SK-N-SH treated with all-trans-retinoic acid at 6 μM for 48 hours (cell line): ENCODE results near the gene C3orf18.

Source experiments
- ATAC-seq: fragments of 200-7000 bp; cut with Tn5 transposase; 3 replicates; pipeline ENCODE4 v1.9.1; 2020; ENCODE audit warnings: mild to moderate bottlenecking, moderate library complexity
- ARNTL ChIP-seq: fragments of 450-650 bp; formaldehyde crosslinking; IDR thresholded peaks from 2 replicates; pipeline ENCODE4 v1.5.0; 2020; ENCODE audit warnings: low read depth, mild to moderate bottlenecking, moderate library complexity, borderline replicate concordance
- BACH2 ChIP-seq: fragments of 250-450 bp; sonication (Bioruptor Pico); IDR thresholded peaks from 2 replicates; pipeline ENCODE4 v1.9.0; 2021; ENCODE audit warnings: mild to moderate bottlenecking, borderline replicate concordance
- CSDC2 ChIP-seq: fragments of 250-450 bp; sonication (Bioruptor Pico); IDR thresholded peaks from 2 replicates; pipeline ENCODE4 v1.5.0; 2020; ENCODE audit warnings: mild to moderate bottlenecking, moderate library complexity
- ESRRG ChIP-seq: fragments of 250-450 bp; sonication (Bioruptor Pico); IDR thresholded peaks from 2 replicates; pipeline ENCODE4 v1.6.1; 2021; ENCODE audit warnings: mild to moderate bottlenecking
- GLIS3 ChIP-seq: fragments of 250-450 bp; sonication (Bioruptor Pico); IDR thresholded peaks from 2 replicates; pipeline ENCODE4 v1.5.0; 2020; ENCODE audit warnings: mild to moderate bottlenecking, moderate library complexity
- ISL1 ChIP-seq: fragments of 250-450 bp; sonication (Bioruptor Pico); IDR thresholded peaks from 2 replicates; pipeline ENCODE4 v2.1.2; 2022; ENCODE audit warnings: mild to moderate bottlenecking, moderate library complexity
- OSR1 ChIP-seq: fragments of 250-450 bp; sonication (Bioruptor Pico); IDR thresholded peaks from 2 replicates; pipeline ENCODE4 v1.8.0; 2022; ENCODE audit warnings: moderate library complexity, mild to moderate bottlenecking, inconsistent platforms
- PPARA ChIP-seq: fragments of 250-450 bp; sonication (Bioruptor Pico); IDR thresholded peaks from 2 replicates; pipeline ENCODE4 v1.5.0; 2020; ENCODE audit warnings: mild to moderate bottlenecking, borderline replicate concordance
- RARB ChIP-seq: fragments of 250-450 bp; sonication (Bioruptor Pico); IDR thresholded peaks from 2 replicates; pipeline ENCODE4 v1.8.0; 2021; ENCODE audit warnings: mild to moderate bottlenecking, moderate library complexity
- SNAI2 ChIP-seq: fragments of 250-450 bp; sonication (Bioruptor Pico); IDR thresholded peaks from 2 replicates; pipeline ENCODE4 v1.5.0; 2020; ENCODE audit warnings: mild to moderate bottlenecking, moderate library complexity
- TCF4 ChIP-seq: fragments of 250-450 bp; sonication (Bioruptor Pico); IDR thresholded peaks from 2 replicates; pipeline ENCODE4 v1.8.0; 2021; ENCODE audit warnings: mild to moderate bottlenecking, moderate library complexity, borderline replicate concordance
- TOX ChIP-seq: fragments of 250-450 bp; sonication (Bioruptor Pico); IDR thresholded peaks from 2 replicates; pipeline ENCODE4 v1.8.0; 2021; ENCODE audit warnings: mild to moderate bottlenecking, moderate library complexity, borderline replicate concordance
- ZC3H10 ChIP-seq: fragments of 250-450 bp; sonication (Bioruptor Pico); IDR thresholded peaks from 2 replicates; pipeline ENCODE4 v1.5.1; 2021; ENCODE audit warnings: mild to moderate bottlenecking, moderate library complexity
- ZFP3 ChIP-seq: fragments of 250-450 bp; sonication (Bioruptor Pico); IDR thresholded peaks from 2 replicates; pipeline ENCODE4 v1.5.0; 2020; ENCODE audit warnings: mild to moderate bottlenecking, moderate library complexity
- ZFP30 ChIP-seq: fragments of 450-650 bp; formaldehyde crosslinking; IDR thresholded peaks from 2 replicates; pipeline ENCODE4 v1.5.0; 2022; ENCODE audit warnings: mild to moderate bottlenecking, moderate library complexity
- ZNF565 ChIP-seq: fragments of 450-650 bp; formaldehyde crosslinking; conservative IDR thresholded peaks from 2 replicates; pipeline ENCODE4 v1.5.0; 2020; ENCODE audit warnings: low read depth, mild to moderate bottlenecking, moderate library complexity
- ZNF70 ChIP-seq: fragments of 450-650 bp; formaldehyde crosslinking; IDR thresholded peaks from 2 replicates; pipeline ENCODE4 v1.5.0; 2020; ENCODE audit warnings: mild to moderate bottlenecking, moderate library complexity
- ZNF8 ChIP-seq: fragments of 450-650 bp; formaldehyde crosslinking; IDR thresholded peaks from 2 replicates; pipeline ENCODE4 v1.5.0; 2020; ENCODE audit warnings: mild to moderate bottlenecking, moderate library complexity
- TF ChIP-seq, protein P1 (sequence below): fragments of 250-450 bp; sonication (Bioruptor Pico); IDR thresholded peaks from 2 replicates; pipeline ENCODE4 v1.8.0; 2021; ENCODE audit warnings: low read depth, mild to moderate bottlenecking, moderate library complexity, borderline replicate concordance
- TF ChIP-seq, protein P2 (sequence below): fragments of 250-450 bp; sonication (Bioruptor Pico); IDR thresholded peaks from 2 replicates; pipeline ENCODE4 v1.5.0; 2020; ENCODE audit warnings: mild to moderate bottlenecking, moderate library complexity
- TF ChIP-seq, protein P3 (sequence below): fragments of 250-450 bp; sonication (Bioruptor Pico); IDR thresholded peaks from 2 replicates; pipeline ENCODE4 v1.5.1; 2020; ENCODE audit warnings: low read depth, mild to moderate bottlenecking, moderate library complexity
- TF ChIP-seq, protein P4 (sequence below): fragments of 250-450 bp; sonication (Bioruptor Pico); IDR thresholded peaks from 2 replicates; pipeline ENCODE4 v1.5.1; 2021; ENCODE audit warnings: mild to moderate bottlenecking, moderate library complexity
- TF ChIP-seq, protein P5 (sequence below): fragments of 250-450 bp; sonication (Bioruptor Pico); IDR thresholded peaks from 2 replicates; pipeline ENCODE4 v1.8.0; 2020; ENCODE audit warnings: mild to moderate bottlenecking, moderate library complexity, borderline replicate concordance

The C3orf18 gene

DNA sequence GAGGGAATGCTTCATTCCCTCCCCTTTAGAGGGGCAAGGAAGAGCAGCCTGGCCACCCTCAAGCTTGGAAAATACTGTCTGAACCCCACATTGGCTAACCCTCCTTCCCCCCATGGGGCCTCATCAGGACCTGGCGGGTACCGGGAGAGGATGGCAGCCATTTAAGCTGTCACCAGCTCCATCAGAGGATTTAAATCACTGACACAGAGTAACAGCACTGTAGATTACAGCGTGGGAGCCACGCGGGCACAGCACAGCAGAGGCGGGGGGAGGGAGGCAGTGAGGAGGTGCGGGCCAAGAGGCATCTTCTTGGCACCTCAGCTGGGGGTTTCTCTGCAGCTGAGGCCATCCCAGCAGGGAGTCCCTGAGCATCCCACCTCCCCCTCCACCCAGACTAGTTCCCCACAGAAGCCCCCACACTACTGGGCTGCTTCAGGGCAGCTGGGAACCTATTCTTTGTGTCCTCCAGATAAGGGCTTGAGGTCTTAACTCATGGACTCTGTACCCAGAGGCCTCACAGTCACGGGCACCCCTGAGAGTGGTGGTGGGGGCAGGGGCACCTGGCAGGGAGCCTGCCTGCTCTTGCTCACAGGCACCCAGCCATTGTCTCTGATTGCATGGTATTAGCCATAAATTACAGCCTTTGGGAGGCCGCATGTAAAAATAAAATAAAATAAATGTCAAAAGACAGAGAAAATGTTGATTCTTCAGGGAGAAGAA, 42.2 kb downstream of the C3orf18 start (continued):
- TF ChIP-seq, protein P1, sequence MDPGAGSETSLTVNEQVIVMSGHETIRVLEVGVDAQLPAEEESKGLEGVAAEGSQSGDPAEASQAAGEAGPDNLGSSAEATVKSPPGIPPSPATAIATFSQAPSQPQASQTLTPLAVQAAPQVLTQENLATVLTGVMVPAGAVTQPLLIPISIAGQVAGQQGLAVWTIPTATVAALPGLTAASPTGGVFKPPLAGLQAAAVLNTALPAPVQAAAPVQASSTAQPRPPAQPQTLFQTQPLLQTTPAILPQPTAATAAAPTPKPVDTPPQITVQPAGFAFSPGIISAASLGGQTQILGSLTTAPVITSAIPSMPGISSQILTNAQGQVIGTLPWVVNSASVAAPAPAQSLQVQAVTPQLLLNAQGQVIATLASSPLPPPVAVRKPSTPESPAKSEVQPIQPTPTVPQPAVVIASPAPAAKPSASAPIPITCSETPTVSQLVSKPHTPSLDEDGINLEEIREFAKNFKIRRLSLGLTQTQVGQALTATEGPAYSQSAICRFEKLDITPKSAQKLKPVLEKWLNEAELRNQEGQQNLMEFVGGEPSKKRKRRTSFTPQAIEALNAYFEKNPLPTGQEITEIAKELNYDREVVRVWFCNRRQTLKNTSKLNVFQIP, result no peak
- TF ChIP-seq TOX (CRISPR knock-in tag), result no peak

DNA sequence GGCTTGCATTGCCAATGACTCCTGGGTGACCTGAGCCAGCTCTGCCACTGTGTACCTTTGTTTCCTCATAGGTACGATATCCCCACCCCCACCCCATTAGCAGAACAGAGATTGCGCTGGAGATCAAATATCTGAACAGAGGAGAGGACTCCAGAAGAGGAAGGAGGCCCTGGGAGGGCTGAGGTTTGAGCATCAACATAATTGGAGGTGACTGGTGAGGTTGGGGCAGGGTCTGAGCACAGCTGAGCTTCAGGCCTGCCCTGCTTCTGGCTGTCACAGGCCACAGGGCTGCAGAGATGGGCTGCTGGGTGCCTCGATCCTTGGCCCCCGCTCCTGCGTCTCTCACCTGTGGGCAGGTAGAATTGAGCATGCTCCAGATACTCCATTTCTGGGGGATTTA, 42.8 kb downstream of the C3orf18 start:
- no peak for TF ChIP-seq PPARA (CRISPR knock-in tag)
- TF ChIP-seq, protein P2, sequence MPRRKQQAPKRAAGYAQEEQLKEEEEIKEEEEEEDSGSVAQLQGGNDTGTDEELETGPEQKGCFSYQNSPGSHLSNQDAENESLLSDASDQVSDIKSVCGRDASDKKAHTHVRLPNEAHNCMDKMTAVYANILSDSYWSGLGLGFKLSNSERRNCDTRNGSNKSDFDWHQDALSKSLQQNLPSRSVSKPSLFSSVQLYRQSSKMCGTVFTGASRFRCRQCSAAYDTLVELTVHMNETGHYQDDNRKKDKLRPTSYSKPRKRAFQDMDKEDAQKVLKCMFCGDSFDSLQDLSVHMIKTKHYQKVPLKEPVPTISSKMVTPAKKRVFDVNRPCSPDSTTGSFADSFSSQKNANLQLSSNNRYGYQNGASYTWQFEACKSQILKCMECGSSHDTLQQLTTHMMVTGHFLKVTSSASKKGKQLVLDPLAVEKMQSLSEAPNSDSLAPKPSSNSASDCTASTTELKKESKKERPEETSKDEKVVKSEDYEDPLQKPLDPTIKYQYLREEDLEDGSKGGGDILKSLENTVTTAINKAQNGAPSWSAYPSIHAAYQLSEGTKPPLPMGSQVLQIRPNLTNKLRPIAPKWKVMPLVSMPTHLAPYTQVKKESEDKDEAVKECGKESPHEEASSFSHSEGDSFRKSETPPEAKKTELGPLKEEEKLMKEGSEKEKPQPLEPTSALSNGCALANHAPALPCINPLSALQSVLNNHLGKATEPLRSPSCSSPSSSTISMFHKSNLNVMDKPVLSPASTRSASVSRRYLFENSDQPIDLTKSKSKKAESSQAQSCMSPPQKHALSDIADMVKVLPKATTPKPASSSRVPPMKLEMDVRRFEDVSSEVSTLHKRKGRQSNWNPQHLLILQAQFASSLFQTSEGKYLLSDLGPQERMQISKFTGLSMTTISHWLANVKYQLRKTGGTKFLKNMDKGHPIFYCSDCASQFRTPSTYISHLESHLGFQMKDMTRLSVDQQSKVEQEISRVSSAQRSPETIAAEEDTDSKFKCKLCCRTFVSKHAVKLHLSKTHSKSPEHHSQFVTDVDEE (CRISPR knock-in tag), result no peak
- no peak for TF ChIP-seq TCF4 (CRISPR knock-in tag)
- TF ChIP-seq, protein P3, sequence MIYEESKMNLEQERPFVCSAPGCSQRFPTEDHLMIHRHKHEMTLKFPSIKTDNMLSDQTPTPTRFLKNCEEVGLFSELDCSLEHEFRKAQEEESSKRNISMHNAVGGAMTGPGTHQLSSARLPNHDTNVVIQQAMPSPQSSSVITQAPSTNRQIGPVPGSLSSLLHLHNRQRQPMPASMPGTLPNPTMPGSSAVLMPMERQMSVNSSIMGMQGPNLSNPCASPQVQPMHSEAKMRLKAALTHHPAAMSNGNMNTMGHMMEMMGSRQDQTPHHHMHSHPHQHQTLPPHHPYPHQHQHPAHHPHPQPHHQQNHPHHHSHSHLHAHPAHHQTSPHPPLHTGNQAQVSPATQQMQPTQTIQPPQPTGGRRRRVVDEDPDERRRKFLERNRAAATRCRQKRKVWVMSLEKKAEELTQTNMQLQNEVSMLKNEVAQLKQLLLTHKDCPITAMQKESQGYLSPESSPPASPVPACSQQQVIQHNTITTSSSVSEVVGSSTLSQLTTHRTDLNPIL, result no peak
- TF ChIP-seq ZNF565 (CRISPR knock-in tag), result no peak
- TF ChIP-seq CSDC2 (CRISPR knock-in tag), result no peak
- TF ChIP-seq ZNF70 (CRISPR knock-in tag), result no peak
- TF ChIP-seq RARB (CRISPR knock-in tag), result no peak
- no peak for TF ChIP-seq ZFP3 (CRISPR knock-in tag)
- no peak for TF ChIP-seq SNAI2 (CRISPR knock-in tag)
- TF ChIP-seq ISL1 (CRISPR knock-in tag), result no peak
- no peak for TF ChIP-seq ZNF8 (CRISPR knock-in tag)
- no peak for TF ChIP-seq ARNTL (CRISPR knock-in tag)
- TF ChIP-seq, protein P4, sequence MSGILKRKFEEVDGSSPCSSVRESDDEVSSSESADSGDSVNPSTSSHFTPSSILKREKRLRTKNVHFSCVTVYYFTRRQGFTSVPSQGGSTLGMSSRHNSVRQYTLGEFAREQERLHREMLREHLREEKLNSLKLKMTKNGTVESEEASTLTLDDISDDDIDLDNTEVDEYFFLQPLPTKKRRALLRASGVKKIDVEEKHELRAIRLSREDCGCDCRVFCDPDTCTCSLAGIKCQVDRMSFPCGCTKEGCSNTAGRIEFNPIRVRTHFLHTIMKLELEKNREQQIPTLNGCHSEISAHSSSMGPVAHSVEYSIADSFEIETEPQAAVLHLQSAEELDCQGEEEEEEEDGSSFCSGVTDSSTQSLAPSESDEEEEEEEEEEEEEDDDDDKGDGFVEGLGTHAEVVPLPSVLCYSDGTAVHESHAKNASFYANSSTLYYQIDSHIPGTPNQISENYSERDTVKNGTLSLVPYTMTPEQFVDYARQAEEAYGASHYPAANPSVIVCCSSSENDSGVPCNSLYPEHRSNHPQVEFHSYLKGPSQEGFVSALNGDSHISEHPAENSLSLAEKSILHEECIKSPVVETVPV (CRISPR knock-in tag), result no peak
- no peak for TF ChIP-seq ZFP30 (CRISPR knock-in tag)
- TF ChIP-seq ESRRG (CRISPR knock-in tag), result no peak
- TF ChIP-seq ZC3H10 (CRISPR knock-in tag), result no peak
- TF ChIP-seq, protein P5, sequence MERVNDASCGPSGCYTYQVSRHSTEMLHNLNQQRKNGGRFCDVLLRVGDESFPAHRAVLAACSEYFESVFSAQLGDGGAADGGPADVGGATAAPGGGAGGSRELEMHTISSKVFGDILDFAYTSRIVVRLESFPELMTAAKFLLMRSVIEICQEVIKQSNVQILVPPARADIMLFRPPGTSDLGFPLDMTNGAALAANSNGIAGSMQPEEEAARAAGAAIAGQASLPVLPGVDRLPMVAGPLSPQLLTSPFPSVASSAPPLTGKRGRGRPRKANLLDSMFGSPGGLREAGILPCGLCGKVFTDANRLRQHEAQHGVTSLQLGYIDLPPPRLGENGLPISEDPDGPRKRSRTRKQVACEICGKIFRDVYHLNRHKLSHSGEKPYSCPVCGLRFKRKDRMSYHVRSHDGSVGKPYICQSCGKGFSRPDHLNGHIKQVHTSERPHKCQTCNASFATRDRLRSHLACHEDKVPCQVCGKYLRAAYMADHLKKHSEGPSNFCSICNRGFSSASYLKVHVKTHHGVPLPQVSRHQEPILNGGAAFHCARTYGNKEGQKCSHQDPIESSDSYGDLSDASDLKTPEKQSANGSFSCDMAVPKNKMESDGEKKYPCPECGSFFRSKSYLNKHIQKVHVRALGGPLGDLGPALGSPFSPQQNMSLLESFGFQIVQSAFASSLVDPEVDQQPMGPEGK (CRISPR knock-in tag), result no peak
- no peak for TF ChIP-seq BACH2 (CRISPR knock-in tag)
- no peak for TF ChIP-seq TOX (CRISPR knock-in tag)
- no peak for ATAC-seq

DNA sequence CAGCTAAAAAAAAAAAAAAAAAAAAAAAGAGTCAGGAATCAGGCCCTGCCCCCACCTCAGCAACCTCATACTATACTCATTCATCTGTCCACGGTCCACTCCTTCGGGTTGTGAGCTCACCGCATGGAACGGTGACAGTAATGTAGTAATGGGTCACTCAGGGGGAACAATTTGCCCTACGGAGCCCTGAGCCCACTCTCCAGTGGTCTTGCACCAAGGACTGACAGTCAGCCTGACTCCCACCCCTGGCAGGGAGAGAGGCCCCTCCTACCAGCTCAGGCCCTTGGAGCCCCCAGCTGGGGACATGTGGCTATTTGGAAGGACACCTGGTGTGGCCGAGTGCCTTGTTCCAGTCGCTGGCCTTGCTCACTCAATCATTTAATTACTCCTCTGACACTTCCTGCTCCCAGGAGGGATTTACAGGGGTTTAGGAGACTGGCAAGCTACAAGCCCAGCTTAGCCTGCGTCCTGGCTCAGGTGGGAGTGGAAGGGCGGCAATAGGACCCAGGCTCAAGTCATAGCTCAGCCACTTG, 44.2 kb downstream of the C3orf18 start:
- no peak for TF ChIP-seq BACH2 (CRISPR knock-in tag)
- TF ChIP-seq RARB (CRISPR knock-in tag), result no peak
- TF ChIP-seq, protein P4 (CRISPR knock-in tag), result no peak
- TF ChIP-seq GLIS3, result no peak
- no peak for TF ChIP-seq ZFP30 (CRISPR knock-in tag)
- TF ChIP-seq ZFP3 (CRISPR knock-in tag), result no peak
- TF ChIP-seq ARNTL (CRISPR knock-in tag), result no peak
- TF ChIP-seq, protein P1, result no peak
- TF ChIP-seq TCF4 (CRISPR knock-in tag), result no peak
- no peak for TF ChIP-seq SNAI2 (CRISPR knock-in tag)
- no peak for TF ChIP-seq ESRRG (CRISPR knock-in tag)
- TF ChIP-seq OSR1 (CRISPR knock-in tag), result no peak
- TF ChIP-seq ZNF8 (CRISPR knock-in tag), result no peak
- TF ChIP-seq ZNF565 (CRISPR knock-in tag), result no peak
- no peak for TF ChIP-seq PPARA (CRISPR knock-in tag)
- TF ChIP-seq, all 23 proteins: peak for 0
- no peak for ATAC-seq
